ENCODE results near the gene SPIN3. TPM values are rescaled to one million over a fixed set of nuclear protein-coding genes. Genes with fewer than 3 reads are reported as not detected.

SPIN3 gene
- total and polyA plus RNA-seq, 2 of the 8 experiments (the other 6 are each of a cell fraction or from before 2014, with no cell fraction given) = 9.1 to 13.3 TPM

DNA sequence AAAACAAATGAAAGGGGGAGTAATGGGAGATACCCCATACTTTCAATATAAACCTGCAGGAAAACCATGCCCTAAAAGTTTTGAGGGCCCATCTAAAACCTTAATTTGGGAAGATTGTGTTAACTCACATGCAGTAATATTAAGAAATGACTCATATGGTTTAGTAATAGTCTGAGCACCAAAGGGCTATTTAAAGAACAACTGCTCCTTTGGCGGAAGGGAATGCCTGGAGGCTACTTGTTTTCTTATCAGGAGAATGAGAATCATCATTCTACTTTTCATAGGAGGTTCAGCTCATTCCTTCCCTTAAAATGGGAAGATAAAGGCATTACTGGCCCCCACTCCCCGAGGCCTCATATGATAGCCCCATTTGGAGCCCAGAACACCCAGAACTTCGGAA, 47.6 kb downstream of the SPIN3 start:
- Histone ChIP-seq H3K4me2 (ENCODE audit: insufficient read depth in 1 of 2, low read depth in 2 of 2, low read length in 2 of 2) (no peak overlapping the region), H3K4me3 (ENCODE audit: extremely low read depth in 1 of 4, insufficient read depth in 2 of 4, low read depth in 3 of 4, low read length in 4 of 4) (no peak overlapping the region), H3K27ac (ENCODE audit: low read depth, low read length) (no peak overlapping the region), H3K9me3 (ENCODE audit: insufficient read depth in 2 of 2, low read depth in 1 of 2, low read length in 1 of 2) (no peaks in the 10 kb centered on the region; a peak in 1 of 4 replicates), H2BK20ac (ENCODE audit: low read length) (no peak overlapping the region), H3K18ac (ENCODE audit: extremely low read depth, low read length) (no peak overlapping the region), H2BK15ac (ENCODE audit: low read length) (no peak overlapping the region), H3K14ac (ENCODE audit: insufficient read length) (no peak overlapping the region), H3K9ac (replicated peaks in 1 of 4; ENCODE audit: extremely low read depth in 1 of 4, low read depth in 3 of 4, low read length in 3 of 4) (no peak overlapping the region), H3K79me2 (ENCODE audit: control insufficient read depth in 1 of 2, insufficient read depth in 2 of 2, low read length in 2 of 2) (no peaks in the 10 kb centered on the region), H2BK120ac (replicated peaks; ENCODE audit: low read depth, low read length) (no peak overlapping the region), H4K20me1 (replicated peaks in 1 of 2; ENCODE audit: control insufficient read depth in 1 of 2, insufficient read depth in 2 of 2, low read length in 2 of 2) (no peaks in the 10 kb centered on the region), H2AFZ (ENCODE audit: low read length) (no peak overlapping the region), H4K91ac (replicated peaks; ENCODE audit: insufficient read length, low read length) (no peak overlapping the region), H4K5ac (ENCODE audit: insufficient read length, low read depth, low read length) (no peak overlapping the region), H3K23ac (ENCODE audit: insufficient read length) (no peak overlapping the region), H2AK5ac (ENCODE audit: low read depth, low read length) (no peak overlapping the region), H3K23me2 (ENCODE audit: low read depth, low read length) (no peaks in the 10 kb centered on the region), H3K27me3 (replicated peaks in 1 of 4; ENCODE audit: control insufficient read depth in 3 of 4, extremely low read depth in 1 of 4, insufficient read depth in 3 of 4, low read length in 3 of 4) (no peaks in the 10 kb centered on the region), H3K56ac (replicated peaks; ENCODE audit: insufficient read length, low read depth, low read length) (no peak overlapping the region), H3K4ac (replicated peaks; ENCODE audit: insufficient read length, low read depth, low read length) (no peak overlapping the region), H2BK5ac (ENCODE audit: low read depth, low read length) (no peak overlapping the region), H3K79me1 (ENCODE audit: low read depth, low read length) (no peaks in the 10 kb centered on the region), H3K36me3 (ENCODE audit: control insufficient read depth in 2 of 4, insufficient read depth in 4 of 4, low read length in 3 of 4) (no peaks in the 10 kb centered on the region), H4K8ac (ENCODE audit: extremely low read depth, insufficient read depth, low read length) (no peak overlapping the region), H2BK12ac (ENCODE audit: low read depth, low read length) (no peak overlapping the region), H3K4me1 (replicated peaks in 1 of 4; ENCODE audit: control insufficient read depth in 3 of 4, insufficient read depth in 4 of 4, low read length in 3 of 4) (no peaks in the 10 kb centered on the region)
- TF ChIP-seq SIN3A (conservative IDR thresholded peaks at IDR 0.05 in 1 of 2, IDR thresholded peaks at IDR 0.05 in 1 of 2; ENCODE audit: low read depth in 1 of 2, low read length in 2 of 2) (no peak), CHD1 (IDR thresholded peaks at IDR 0.05; ENCODE audit: low read depth, low read length) (no peak), SP2 (IDR thresholded peaks at IDR 0.05; ENCODE audit: low read length) (no peak), MAFK (IDR thresholded peaks at IDR 0.05; ENCODE audit: low read depth, low read length) (no peak), ZNF274 (IDR thresholded peaks at IDR 0.05; ENCODE audit: borderline replicate concordance, extremely low read depth, low read length) (no peak), CEBPB (IDR thresholded peaks at IDR 0.05; ENCODE audit: low read depth, low read length) (no peak), PHF8 (conservative IDR thresholded peaks at IDR 0.05; ENCODE audit: low read depth, low read length) (no peak), SP4 (IDR thresholded peaks at IDR 0.05; ENCODE audit: low read length) (no peak), TAF1 (IDR thresholded peaks at IDR 0.05; ENCODE audit: low read depth, low read length) (no peak), RXRA (IDR thresholded peaks at IDR 0.05; ENCODE audit: insufficient read depth, low read depth, low read length) (no peak), JUND (IDR thresholded peaks at IDR 0.05; ENCODE audit: low read length) (no peak), BRCA1 (IDR thresholded peaks at IDR 0.05; ENCODE audit: low read depth, low read length) (no peak), KDM1A (IDR thresholded peaks at IDR 0.05; ENCODE audit: borderline replicate concordance, low read length) (no peak), CTBP2 (IDR thresholded peaks at IDR 0.05; ENCODE audit: borderline replicate concordance, insufficient read depth, insufficient read length, low read length) (no peak)
- DNase-seq (ENCODE audit: low read depth in 1 of 2, low spot score in 2 of 2) (no peak), FAIRE-seq (no peak)
- 94% methylated on average over 3 of the region's 3 CpGs; no CpG with 5 or more reads in 1 of the 2 experiments for WGBS, 2 experiments (ENCODE audit: extremely low coverage in 1 of 2, insufficient coverage in 1 of 2, insufficient read length in 1 of 2, insufficient replicate concordance in 2 of 2, low coverage in 1 of 2, low lambda C conversion rate in 2 of 2, missing lambda C conversion rate in 1 of 2)
- ChIA-PET POLR2A (ENCODE audit: partially characterized antibody) (no interaction called here), CTCF (ENCODE audit: partially characterized antibody) (no interaction called here)

Data from H1 (cell line).